ENCODE data around the gene PIP5K1C. TPM values are rescaled to one million over a fixed set of nuclear protein-coding genes. Genes with fewer than 3 reads are reported as not detected.

Gene PIP5K1C
- total RNA-seq, 1 experiment from 2014 or later = 34.0 TPM

- TF ChIP-seq TP53 (CRISPR knock-in tag; IDR thresholded peaks at IDR 0.05) = no peak
- no peak for TF ChIP-seq SOX15 (CRISPR knock-in tag; IDR thresholded peaks at IDR 0.05)
- no peak for TF ChIP-seq SMAD4 (CRISPR knock-in tag; IDR thresholded peaks at IDR 0.05)
- TF ChIP-seq ZBTB21 (CRISPR knock-in tag; IDR thresholded peaks at IDR 0.05; ENCODE audit: borderline replicate concordance) = no peak
- TF ChIP-seq AFF4 (CRISPR knock-in tag; IDR thresholded peaks at IDR 0.05; ENCODE audit: borderline replicate concordance) = no peak
- TF ChIP-seq ZNF281 (CRISPR knock-in tag; IDR thresholded peaks at IDR 0.05) = no peak
- no peak for TF ChIP-seq ATF1 (CRISPR knock-in tag; IDR thresholded peaks at IDR 0.05)
- no peak for TF ChIP-seq ZNF671 (CRISPR knock-in tag; IDR thresholded peaks at IDR 0.05)
- no peak for TF ChIP-seq NR3C1 (CRISPR knock-in tag; conservative IDR thresholded peaks at IDR 0.05; ENCODE audit: low read depth)
- no peak for TF ChIP-seq ERG (CRISPR knock-in tag; IDR thresholded peaks at IDR 0.05)
- no peak for TF ChIP-seq ELF4 (CRISPR knock-in tag; IDR thresholded peaks at IDR 0.05; ENCODE audit: low read depth)
These were observed 20.2 kb upstream of the PIP5K1C start (continued) for GRCh38 chr19:3720349-3720917.

GRCh38 chr19:3719868-3720267 is 19.6 kb upstream of the PIP5K1C start:
- Mint-ChIP-seq H3K36me3 (no peaks in the 10 kb centered on the region), H3K27ac (no peak overlapping the region), H3K27me3 (ENCODE audit: low read depth) (no peaks in the 10 kb centered on the region), H3K9me3 (no peaks in the 10 kb centered on the region), H3K4me1 (peaks cover 9% of the 10 kb centered on the region), H3K4me3 (no peak overlapping the region)
- CTCF ChIA-PET = interaction anchor here (1.0 to 6.9 kb wide), 3 partner anchors 11 to 66 kb away, joined by 3 to 65 read pairs (median 7); partner anchors contain the start of gene TJP3
- 0 out of 2 replicates have a peak, but pooled peaks have one; percentile 52 for TF ChIP-seq GTF2I (CRISPR knock-in tag; conservative IDR thresholded peaks at IDR 0.05)
- no peak for TF ChIP-seq ATF1 (CRISPR knock-in tag; IDR thresholded peaks at IDR 0.05)
- no peak for DNase-seq (ENCODE audit: low spot score)
- POLR2A ChIA-PET = interaction anchor here (0.6 to 1.0 kb wide), 2 partner anchors 8 to 10 kb away, joined by 4 to 11 read pairs; no protein-coding TSS in a partner anchor
- no peak for ATAC-seq

- POLR2A ChIA-PET = no interaction called here
- no peak for DNase-seq (ENCODE audit: low spot score)
These were observed 15.9 kb upstream of the PIP5K1C start for GRCh38 chr19:3716147-3716668.

More at GRCh38 chr19:3716147-3716668, 15.9 kb upstream of the PIP5K1C start:
- H3K4me3 Mint-ChIP-seq = no peak overlapping the region
- H3K4me1 Mint-ChIP-seq = peaks cover 2% of the 10 kb centered on the region; the same call in 1 of the 2 replicates
- H3K27me3 Mint-ChIP-seq (ENCODE audit: low read depth) = no peaks in the 10 kb centered on the region
- H3K9me3 Mint-ChIP-seq = no peaks in the 10 kb centered on the region
- ATAC-seq = no peak
- H3K27ac Mint-ChIP-seq = no peak overlapping the region
- CTCF ChIA-PET = interaction anchor here (2.6 to 6.9 kb wide), 2 partner anchors 7 to 24 kb away, joined by 9 to 65 read pairs; partner anchors contain the start of gene TJP3
- no peaks in the 10 kb centered on the region for H3K36me3 Mint-ChIP-seq
- TF ChIP-seq NR2C2 (CRISPR knock-in tag; IDR thresholded peaks at IDR 0.05) (no peak), ZNF281 (CRISPR knock-in tag; IDR thresholded peaks at IDR 0.05) (no peak), ATF3 (CRISPR knock-in tag; conservative IDR thresholded peaks at IDR 0.05) (no peak), SMAD4 (CRISPR knock-in tag; IDR thresholded peaks at IDR 0.05) (no peak), RELA (CRISPR knock-in tag; IDR thresholded peaks at IDR 0.05; ENCODE audit: borderline replicate concordance) (no peak)
